NOMO-1 treated with DMSO at 0.1 percent for 48 hours (cell line): ENCODE measurements around the gene EYA4.

Source experiments
- DNase-seq: peaks from one replicate; lab custom pipeline; 2025; ENCODE audit not compliant: unreplicated experiment; lab: John Stamatoyannopoulos, UW

EYA4 gene

DNA sequence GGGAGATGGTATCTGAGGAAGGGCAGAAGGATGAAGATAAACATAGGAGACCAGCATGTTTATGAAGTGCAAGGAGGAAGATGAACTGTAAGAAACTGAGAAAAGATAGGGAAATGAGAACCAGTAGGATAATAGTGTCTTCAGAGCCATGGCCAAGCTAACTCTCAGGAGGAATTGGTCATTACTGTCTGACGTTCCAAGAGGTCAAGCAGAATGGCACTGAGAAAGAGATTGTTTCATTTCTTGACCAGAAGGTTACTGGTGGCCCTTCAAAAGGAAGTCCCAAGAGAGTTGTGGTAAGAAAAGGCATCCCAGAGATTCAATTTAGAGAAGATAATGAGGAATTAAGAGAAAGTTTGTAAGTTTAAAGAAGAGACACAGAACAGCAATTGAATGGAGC is 47.5 kb downstream of the EYA4 start:
- DNase-seq = no peak

DNA sequence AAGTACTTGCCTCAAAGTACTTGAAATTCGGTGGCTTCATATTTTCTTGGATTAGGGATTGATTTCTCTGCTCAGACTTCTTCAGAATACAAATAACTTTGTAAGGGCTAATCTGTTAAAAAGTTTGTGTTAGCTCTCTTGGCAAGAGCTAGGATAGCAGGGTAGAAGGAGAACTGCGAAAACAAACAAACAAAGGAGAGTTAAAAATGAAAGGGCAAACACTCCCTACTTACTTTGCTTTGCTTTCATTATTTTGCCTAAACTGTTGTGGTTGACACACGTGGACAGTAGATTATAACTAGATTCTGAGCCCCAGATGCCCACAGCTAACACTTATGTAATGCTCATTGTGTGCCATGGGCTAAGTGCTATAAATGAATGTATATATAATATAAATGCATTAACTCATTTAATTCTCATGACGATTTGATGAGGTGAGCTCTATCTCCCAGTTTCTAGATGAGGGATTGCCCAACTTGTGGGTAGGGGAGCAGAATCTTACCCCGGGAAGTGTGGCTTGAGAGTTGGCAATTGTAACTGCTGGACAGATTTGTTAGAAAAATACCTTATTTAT is 48.7 kb downstream of the EYA4 start:
- DNase-seq = no peak

GRCh38 chr6:133290930-133291329 is 49.8 kb downstream of the EYA4 start:
- no peak for DNase-seq

- DNase-seq = no peak
Measured at GRCh38 chr6:133291671-133292070, 50.5 kb downstream of the EYA4 start.

DNA sequence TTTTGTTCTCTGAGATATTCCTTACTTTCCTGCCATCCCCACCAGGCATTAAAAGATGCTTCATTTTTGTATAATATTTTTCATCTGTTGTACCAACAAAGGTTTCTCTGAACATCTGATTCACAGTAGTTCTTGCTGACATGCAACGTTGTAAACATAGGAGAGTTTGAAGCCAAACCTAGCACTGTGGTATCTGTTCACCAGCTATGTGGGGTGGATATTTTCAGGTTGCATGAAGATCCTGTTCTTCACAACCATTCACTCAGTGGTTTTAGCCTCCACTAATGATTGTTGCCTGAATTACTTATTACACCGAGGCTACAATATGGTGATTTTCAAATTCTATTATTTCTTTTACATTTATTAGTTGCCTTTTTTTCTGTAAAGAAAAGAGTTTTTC is 56.5 kb downstream of the EYA4 start:
- no peak for DNase-seq

GRCh38 chr6:133298335-133298734 is 57.2 kb downstream of the EYA4 start:
- DNase-seq = no peak

DNA sequence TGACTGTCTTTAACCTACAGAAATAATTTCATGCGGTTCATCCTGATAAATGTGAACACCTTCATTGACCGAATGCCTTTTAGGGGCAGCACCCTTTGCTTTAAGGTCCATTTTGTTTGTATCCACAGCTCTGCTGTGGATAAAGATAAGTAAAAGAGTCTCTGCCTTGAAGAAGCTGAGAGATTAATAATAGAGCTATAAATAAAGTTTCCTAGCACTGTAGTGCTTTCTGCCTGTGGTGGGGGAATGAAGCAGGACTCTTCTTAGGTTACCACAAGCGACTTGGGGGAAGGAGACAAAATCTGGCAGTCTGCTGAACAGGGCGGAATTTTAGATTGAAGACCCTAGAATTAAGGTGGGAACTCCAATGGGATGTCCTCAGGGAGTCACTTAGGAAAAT is 57.6 kb downstream of the EYA4 start:
- DNase-seq = no peak

GRCh38 chr6:133300896-133301295 is 59.7 kb downstream of the EYA4 start:
- no peak for DNase-seq

DNA sequence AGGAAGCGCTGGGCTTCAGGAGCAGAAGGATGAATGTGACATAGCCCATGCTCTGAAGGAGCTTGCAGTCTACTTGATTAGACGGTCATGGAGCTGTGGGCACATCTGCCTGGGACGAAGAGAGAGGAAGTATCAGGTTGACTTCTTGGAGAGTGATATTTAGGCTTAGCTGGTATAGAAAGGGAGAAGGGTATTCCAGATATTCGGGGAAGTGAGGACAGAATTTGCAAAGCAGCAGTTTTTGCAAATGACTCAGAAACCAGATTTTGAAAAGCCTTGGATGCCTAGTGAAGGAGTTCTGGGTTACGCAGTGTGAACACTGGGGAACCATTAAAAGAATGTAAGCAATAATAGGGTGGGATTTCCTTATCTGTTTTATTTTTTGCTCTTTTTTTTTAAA is 60.7 kb downstream of the EYA4 start:
- no peak for DNase-seq

DNA sequence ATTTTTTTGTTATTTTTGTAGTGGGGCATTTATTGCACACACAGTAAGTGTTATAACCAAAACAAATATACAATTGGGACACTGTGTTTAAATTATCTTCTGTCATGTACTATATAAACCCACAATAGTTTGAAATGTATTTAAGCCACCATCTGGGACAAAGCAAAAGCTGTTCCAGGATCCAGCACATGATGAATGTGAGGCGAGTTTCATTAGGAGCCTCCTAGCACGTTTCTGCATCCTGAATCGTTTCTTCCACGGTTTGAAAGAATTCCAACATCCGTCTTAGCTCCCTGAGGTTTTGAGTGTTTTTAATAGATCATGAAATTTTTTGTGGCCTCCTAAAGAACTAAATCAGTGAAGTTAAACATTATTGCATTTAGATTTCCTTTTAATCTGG is 65.8 kb downstream of the EYA4 start:
- DNase-seq = no peak

GRCh38 chr6:133309579-133309978 is 68.4 kb downstream of the EYA4 start:
- no peak for DNase-seq

GRCh38 chr6:133312006-133312405 is 70.8 kb downstream of the EYA4 start:
- no peak for DNase-seq

GRCh38 chr6:133313068-133313467 is 71.9 kb downstream of the EYA4 start:
- DNase-seq = no peak

DNA sequence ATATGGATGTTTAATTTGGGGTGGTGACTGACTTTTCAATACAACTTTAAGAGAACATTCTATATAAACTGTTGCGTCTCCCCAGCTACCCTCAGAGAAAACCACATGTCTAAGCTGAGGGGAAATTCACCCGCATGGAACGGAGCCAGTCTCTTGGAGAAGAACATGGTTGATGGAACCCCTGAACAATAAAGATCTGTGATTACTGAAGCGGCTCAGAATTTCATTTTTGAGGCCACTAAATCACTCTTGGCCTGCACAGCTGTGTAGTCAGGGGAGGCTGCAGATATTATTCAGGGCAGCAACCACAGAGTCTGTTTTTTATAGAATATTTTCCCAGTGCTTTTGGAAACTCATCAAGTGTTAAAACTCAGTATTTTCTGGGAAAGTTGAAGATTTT is 73.8 kb downstream of the EYA4 start:
- no peak for DNase-seq

DNA sequence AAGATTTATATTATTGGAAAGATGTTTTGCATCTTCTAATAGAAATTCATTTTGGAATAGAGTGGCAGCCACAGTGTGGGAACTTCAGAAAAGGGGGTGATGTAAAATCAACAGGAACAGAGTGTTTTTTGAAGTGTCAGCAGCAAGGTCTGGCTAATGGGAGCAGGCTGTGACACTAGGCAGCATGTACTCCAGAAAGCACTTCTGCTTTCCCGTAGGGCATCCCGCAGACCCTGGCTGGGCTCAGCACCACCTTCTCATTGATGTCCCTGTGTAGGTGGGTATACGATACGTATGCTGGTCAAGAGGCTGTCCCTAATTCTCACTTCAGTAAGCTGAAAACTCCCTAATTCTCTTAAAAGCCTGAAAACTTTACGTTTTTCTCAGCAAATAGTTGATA is 74.7 kb downstream of the EYA4 start:
- no peak for DNase-seq

DNA sequence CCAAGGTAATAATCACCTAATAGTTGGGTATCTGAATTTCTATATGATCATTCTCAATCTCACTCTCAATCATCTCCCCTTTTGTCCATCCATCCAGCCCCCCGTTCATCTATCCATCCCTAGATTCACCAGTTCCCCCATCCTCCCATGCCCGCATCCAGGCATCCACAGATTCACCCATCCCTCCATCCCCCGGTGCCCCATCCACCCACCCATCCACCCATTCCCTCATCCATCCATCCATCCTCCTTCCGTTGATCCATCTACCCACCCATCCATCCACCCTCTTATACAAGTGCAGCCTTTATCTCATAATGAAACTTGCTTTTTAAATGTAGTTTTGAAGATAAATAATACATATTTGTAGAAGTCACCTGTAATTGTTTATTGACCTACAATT is 76.5 kb downstream of the EYA4 start:
- no peak for DNase-seq

- no peak for DNase-seq
Measured at GRCh38 chr6:133326584-133326983, 85.4 kb downstream of the EYA4 start.

DNA sequence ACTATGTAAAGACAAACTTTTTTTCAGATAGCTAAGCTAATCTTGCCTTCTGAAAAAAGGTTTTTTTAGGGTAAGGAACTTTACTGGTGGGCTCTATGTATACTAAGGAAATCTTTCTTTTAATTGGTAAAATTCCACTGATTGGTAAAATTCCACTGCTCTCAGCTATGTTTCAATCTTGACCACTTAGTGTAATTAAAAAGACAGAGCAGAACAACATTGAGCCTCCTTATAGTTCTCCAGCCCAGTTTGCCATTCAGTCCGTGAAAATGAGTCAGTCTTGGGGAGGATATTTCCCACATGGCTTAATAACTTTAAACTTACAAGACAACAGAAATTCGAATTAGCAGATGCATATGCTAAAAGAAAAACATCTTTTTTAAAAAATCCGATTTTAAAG is 92.7 kb downstream of the EYA4 start:
- DNase-seq = no peak

DNA sequence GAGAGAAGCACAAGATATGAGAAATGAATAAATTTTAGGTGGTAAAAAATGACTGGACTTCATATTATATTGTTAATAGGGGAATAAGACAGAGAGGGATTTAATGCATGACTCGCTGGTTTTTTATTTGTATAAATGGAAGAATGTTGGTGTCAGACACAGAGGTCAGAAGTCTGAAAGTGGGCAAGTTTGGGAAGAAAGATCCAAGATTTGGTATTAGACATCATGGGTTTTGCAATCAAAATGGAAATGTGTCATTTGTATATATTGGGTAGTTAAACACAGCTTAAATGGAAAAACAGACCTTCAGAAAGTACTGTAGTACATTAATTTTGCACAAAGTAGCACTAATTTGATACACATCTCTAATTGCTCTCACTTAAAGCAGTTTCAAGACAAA is 96.2 kb downstream of the EYA4 start:
- no peak for DNase-seq

- no peak for DNase-seq
Measured at GRCh38 chr6:133339543-133340384, 98.6 kb downstream of the EYA4 start.

- no peak for DNase-seq
Measured at GRCh38 chr6:133340557-133340956, 99.4 kb downstream of the EYA4 start.

DNA sequence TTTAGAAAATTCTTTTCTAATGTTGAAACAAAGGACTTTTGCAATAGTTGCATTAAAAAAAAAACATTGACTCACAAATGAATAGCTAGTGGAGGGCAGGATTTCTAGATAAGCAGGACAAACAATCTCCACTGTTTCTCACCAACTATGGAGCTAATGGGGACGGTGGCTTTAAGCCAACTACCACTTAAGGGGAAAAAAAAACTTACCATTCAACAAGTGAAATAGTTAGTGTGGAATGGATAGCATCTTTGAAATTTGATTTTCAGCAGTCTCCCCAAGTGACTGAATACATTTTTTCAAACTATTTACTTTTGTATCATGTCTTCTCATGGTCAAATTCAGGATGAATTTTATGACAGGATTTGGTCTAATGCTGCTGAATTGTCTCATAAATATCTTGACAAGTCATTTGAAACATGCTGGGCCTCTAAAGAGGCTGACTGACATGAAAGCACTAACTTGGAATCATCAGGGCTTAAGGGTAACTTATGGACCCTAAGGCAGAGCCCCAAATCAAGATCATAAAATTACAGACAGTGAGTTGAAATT is 100.5 kb downstream of the EYA4 start:
- no peak for DNase-seq

GRCh38 chr6:133343220-133343619 is 102.1 kb downstream of the EYA4 start:
- DNase-seq = no peak
